NCI-H526 (cell line): ENCODE results near the gene TCF7L2.
"Not testable (repeated sequence)": the region's sequence is repeated elsewhere in the genome, so short reads cannot be mapped to it uniquely, and the experiment has no call there.

Source experiments
- DNase-seq, 2 experiments: peaks; one replicate each; lab custom pipeline; 2025; lab: John Stamatoyannopoulos, UW

The TCF7L2 gene

GRCh38 chr10:113095419-113096127, 145.5 kb downstream of the TCF7L2 start:
- no peak for DNase-seq

GRCh38 chr10:113096128-113096996, 146.3 kb downstream of the TCF7L2 start:
- DNase-seq: no peak

- DNase-seq: no peak
These were observed 147.0 kb downstream of the TCF7L2 start for GRCh38 chr10:113097036-113097435.

GRCh38 chr10:113099431-113100183, 149.6 kb downstream of the TCF7L2 start:
- DNase-seq: peak; percentile 60 to 68

GRCh38 chr10:113100281-113100680, 150.2 kb downstream of the TCF7L2 start:
- DNase-seq: no peak

GRCh38 chr10:113103131-113103840, 153.2 kb downstream of the TCF7L2 start:
- no peak for DNase-seq

GRCh38 chr10:113104047-113104446, 154.0 kb downstream of the TCF7L2 start:
- no peak for DNase-seq

GRCh38 chr10:113108194-113108835, 158.3 kb downstream of the TCF7L2 start:
- peak; percentile 33 to 76 for DNase-seq

GRCh38 chr10:113108948-113109347, 158.9 kb downstream of the TCF7L2 start:
- no peak for DNase-seq

GRCh38 chr10:113109482-113109881, 159.4 kb downstream of the TCF7L2 start:
- not testable (repeated sequence) for DNase-seq

- DNase-seq: no peak
These were observed 161.2 kb downstream of the TCF7L2 start for GRCh38 chr10:113111260-113111659.

- DNase-seq: no peak
These were observed 162.1 kb downstream of the TCF7L2 start for GRCh38 chr10:113111900-113112853.

- DNase-seq: no peak
These were observed 163.2 kb downstream of the TCF7L2 start for GRCh38 chr10:113113241-113113640.

GRCh38 chr10:113113918-113114317, 163.9 kb downstream of the TCF7L2 start:
- no peak for DNase-seq

GRCh38 chr10:113115556-113115955, 165.5 kb downstream of the TCF7L2 start:
- DNase-seq: no peak

GRCh38 chr10:113118882-113119281, 168.8 kb downstream of the TCF7L2 start:
- no peak for DNase-seq

GRCh38 chr10:113119801-113120200, 169.8 kb downstream of the TCF7L2 start:
- no peak for DNase-seq

GRCh38 chr10:113121153-113121552, 171.1 kb downstream of the TCF7L2 start:
- no peak for DNase-seq

- no peak for DNase-seq
These were observed 172.9 kb downstream of the TCF7L2 start for GRCh38 chr10:113122947-113123346.

- DNase-seq: no peak
These were observed 174.7 kb downstream of the TCF7L2 start for GRCh38 chr10:113124724-113125123.
